ENCODE measurements around the gene PKNOX1. TPM values are rescaled to one million over a fixed set of nuclear protein-coding genes. Genes with fewer than 3 reads are reported as not detected.
"Not testable (repeated sequence)": the region's sequence is repeated elsewhere in the genome, so short reads cannot be mapped to it uniquely, and the experiment has no call there.

PKNOX1 gene
- total and polyA plus RNA-seq, 9 of the 15 experiments (the other 6 are each of a cell fraction or from before 2014, with no cell fraction given) = 8.8 to 25.9 (median 13.2) TPM

DNA sequence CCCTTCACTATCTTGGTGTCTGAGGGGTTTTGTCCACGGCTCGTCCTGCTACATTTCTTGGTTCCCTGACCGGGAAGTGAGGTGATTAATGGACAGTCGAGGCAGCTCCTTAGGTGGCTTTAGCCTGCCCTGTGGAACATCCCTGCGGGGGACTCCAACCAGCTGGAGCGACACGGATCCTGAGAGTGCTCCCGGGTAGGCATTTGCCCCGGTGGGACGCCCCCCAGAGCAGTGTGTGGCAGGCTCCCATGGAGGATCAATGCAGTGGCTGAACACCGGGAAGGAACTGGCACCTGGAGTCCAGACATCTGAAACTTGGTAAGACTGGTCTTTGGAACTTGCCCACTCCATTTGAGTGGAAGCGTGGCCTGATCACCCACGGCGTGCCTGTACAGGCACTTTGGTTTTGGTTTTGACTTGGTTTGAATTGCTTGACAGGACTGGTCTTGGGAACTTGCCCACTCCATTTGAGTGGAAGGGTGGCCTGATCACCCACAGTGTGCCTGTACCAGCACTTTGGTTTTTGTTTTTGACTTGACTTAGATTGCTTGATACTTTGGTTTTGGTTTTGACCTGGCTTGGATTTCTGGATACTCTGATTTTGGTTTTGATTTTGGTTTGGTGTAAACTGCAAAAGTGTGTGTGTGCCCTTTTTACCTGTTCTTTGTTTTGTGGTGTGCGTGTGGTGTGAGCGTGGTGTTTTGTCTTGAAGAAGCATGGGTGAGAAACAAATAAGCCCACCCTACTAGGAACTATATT is 41.8 kb upstream of the PKNOX1 start:
- Histone ChIP-seq H3K4me1 (replicated peaks in 1 of 2; ENCODE audit: control insufficient read depth in 2 of 2, insufficient read depth in 2 of 2, low read length in 2 of 2) (peaks cover 22 to 29% of the 10 kb centered on the region in 2 experiments; a peak in 4 of 5 replicates), H3K9ac (ENCODE audit: insufficient read depth in 1 of 2, low read depth in 2 of 2, low read length in 2 of 2) (peak overlapping the region in 1 of 2 experiments; percentile 46; a peak in 1 of 4 replicates)
- H3K36me3 ChIP-seq (ENCODE audit: control insufficient read depth, insufficient read depth, low read length); H4K20me1 ChIP-seq (replicated peaks; ENCODE audit: control insufficient read depth, insufficient read depth, low read length); H2AFZ ChIP-seq (ENCODE audit: low read depth, low read length); DNase-seq (ENCODE audit: extremely low read depth in 1 of 4, low spot score in 3 of 4); H3K9me1 ChIP-seq (ENCODE audit: control insufficient read depth, insufficient read depth, low read length); intact Hi-C loops (cut with micrococcal nuclease); FAIRE-seq; H3K79me2 ChIP-seq (ENCODE audit: control insufficient read depth, insufficient read depth, low read length); H3K9me3 ChIP-seq (replicated peaks; ENCODE audit: control insufficient read depth, insufficient read depth, low read depth, low read length); H3K27ac ChIP-seq (ENCODE audit: extremely low read depth, low read depth, low read length); BruUV-seq (replicated peaks); ATAC-seq; H3K27me3 ChIP-seq (ENCODE audit: control insufficient read depth in 2 of 2, insufficient read depth in 2 of 2, low read length in 2 of 2); H3K4me2 ChIP-seq (ENCODE audit: insufficient read depth, low read length); H3K4me3 ChIP-seq; CTCF ChIA-PET (ENCODE audit: low intra/inter-chr PET ratio); in situ Hi-C loops (cut with MboI); POLR2A ChIA-PET: not testable (repeated sequence)
- 66% methylated on average over 16 of the region's 16 CpGs for WGBS (ENCODE audit: insufficient coverage, low coverage, missing lambda C conversion rate)
- TF ChIP-seq, protein P1, sequence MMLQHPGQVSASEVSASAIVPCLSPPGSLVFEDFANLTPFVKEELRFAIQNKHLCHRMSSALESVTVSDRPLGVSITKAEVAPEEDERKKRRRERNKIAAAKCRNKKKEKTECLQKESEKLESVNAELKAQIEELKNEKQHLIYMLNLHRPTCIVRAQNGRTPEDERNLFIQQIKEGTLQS (IDR thresholded peaks at IDR 0.05) = 0 out of 2 replicates have a peak, but pooled peaks have one; percentile 12
- TF ChIP-seq, protein P1 (CRISPR knock-in tag; conservative IDR thresholded peaks at IDR 0.05) = not testable (repeated sequence)
- peak; percentile 65 for TF ChIP-seq DACH1 (IDR thresholded peaks at IDR 0.05; ENCODE audit: partially characterized antibody)
- TF ChIP-seq, protein P2, sequence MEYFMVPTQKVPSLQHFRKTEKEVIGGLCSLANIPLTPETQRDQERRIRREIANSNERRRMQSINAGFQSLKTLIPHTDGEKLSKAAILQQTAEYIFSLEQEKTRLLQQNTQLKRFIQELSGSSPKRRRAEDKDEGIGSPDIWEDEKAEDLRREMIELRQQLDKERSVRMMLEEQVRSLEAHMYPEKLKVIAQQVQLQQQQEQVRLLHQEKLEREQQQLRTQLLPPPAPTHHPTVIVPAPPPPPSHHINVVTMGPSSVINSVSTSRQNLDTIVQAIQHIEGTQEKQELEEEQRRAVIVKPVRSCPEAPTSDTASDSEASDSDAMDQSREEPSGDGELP (CRISPR knock-in tag; IDR thresholded peaks at IDR 0.05; ENCODE audit: borderline replicate concordance) = peak; percentile 64; the same call in 1 of the 2 replicates
- TF ChIP-seq, protein P3, sequence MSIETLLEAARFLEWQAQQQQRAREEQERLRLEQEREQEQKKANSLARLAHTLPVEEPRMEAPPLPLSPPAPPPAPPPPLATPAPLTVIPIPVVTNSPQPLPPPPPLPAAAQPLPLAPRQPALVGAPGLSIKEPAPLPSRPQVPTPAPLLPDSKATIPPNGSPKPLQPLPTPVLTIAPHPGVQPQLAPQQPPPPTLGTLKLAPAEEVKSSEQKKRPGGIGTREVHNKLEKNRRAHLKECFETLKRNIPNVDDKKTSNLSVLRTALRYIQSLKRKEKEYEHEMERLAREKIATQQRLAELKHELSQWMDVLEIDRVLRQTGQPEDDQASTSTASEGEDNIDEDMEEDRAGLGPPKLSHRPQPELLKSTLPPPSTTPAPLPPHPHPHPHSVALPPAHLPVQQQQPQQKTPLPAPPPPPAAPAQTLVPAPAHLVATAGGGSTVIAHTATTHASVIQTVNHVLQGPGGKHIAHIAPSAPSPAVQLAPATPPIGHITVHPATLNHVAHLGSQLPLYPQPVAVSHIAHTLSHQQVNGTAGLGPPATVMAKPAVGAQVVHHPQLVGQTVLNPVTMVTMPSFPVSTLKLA (conservative IDR thresholded peaks at IDR 0.05) = peak in 1 of 2 experiments; percentile 68; a peak in 2 of 4 replicates
- TF ChIP-seq HDAC2 (IDR thresholded peaks at IDR 0.05) = peak; percentile 95
- TF ChIP-seq KDM1A (IDR thresholded peaks at IDR 0.05) = peak; percentile 100
- peak; percentile 18 to 98; a peak in 2 of 4 replicates for TF ChIP-seq HDAC1 (IDR thresholded peaks at IDR 0.05)

All from K562 (cell line).